HG03045 (cell line): Measurements from ENCODE around the gene NDUFS8.

Experiments used
- ATAC-seq: cut with Tn5 transposase; IDR thresholded peaks from one replicate; pipeline ENCODE4 v1.9.1; 2021; ENCODE audit warnings: mild to moderate bottlenecking, moderate library complexity; ENCODE audit not compliant: unreplicated experiment

The NDUFS8 gene

DNA sequence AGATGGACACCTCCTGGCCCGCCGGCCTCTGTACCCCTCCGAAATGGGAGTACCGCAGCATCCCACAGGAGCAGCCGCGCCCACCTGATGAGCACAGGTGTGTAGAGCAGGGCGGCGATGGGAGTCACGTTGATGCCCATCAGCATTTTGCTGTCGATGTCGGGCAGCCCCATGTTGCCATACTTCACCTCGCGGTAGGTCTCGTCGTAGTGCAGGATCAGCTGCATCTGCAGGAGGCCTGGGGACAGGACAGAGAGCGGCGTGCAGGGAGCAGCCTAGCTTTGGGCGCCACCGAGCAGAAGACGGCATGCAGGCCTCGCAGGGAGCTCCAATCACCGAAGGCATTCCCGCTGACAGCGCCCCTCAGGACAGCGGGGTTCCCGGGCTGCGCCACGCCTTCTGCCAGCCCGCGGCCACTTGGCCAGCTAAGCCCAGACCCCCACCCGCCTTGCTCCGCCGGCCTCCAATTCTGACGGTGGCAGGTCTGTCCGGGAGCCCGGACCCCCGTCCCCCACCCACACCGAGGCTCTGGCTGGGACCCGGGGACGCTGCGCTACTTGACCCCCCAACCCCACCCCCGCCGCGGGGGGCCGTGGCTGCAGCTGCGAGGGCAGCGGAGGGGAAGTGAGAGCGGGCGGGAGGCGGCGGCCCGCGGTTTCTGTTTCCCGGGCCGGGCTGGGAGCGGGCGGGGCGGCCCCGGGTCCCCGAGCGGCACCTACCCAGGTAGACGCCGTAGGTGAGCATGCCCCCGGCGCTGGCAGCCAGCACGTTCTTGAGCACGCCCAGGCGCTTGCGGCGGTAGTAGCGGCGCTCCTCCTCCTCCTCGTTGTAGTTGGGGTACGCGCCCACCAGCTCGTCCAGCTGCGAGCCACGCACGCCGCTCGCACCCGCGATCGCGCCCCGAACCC lies 27.3 kb upstream of the NDUFS8 start:
- peak; percentile 41 for ATAC-seq

DNA sequence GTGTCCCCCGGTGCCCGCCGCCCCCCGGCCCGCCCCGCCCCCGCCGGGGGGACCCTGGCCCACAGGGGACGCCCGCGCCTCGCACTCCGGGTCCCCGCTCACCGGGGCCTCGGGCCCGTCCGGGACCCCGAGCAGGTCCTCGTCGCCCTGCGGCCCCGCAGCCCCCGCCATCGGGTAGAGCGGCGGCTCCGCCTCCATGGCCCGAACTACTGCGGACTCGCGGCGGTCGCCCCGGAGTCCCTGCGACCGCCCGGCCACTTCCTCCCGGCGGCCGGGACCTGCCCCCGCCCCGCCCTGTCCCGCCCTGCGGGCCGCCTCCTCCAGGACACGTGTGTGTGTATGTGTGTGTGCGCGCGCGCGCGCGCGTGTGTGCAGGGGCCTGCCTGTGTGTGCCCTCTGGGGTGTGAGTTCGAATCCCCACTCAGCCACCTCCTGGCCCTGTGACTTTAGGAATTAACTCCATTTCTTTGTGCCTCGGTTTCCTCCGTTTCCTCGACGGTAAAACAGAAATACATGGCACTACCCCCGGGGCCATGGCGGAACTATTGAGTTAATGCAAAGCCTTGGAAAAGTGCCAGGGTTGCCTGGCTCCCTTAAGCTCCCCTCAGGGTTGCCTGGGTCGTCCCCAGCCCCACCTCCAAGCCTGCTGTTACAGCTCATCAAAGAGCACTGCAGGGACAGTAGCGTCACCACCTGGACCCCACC lies 26.5 kb upstream of the NDUFS8 start, which contains the start of gene UNC93B1:
Gene UNC93B1 (minus strand): TSS at position 252 of the 705 bp plus-strand sequence. CDS start 54 bp downstream, at position 198.
- ATAC-seq = peak; percentile 59

DNA sequence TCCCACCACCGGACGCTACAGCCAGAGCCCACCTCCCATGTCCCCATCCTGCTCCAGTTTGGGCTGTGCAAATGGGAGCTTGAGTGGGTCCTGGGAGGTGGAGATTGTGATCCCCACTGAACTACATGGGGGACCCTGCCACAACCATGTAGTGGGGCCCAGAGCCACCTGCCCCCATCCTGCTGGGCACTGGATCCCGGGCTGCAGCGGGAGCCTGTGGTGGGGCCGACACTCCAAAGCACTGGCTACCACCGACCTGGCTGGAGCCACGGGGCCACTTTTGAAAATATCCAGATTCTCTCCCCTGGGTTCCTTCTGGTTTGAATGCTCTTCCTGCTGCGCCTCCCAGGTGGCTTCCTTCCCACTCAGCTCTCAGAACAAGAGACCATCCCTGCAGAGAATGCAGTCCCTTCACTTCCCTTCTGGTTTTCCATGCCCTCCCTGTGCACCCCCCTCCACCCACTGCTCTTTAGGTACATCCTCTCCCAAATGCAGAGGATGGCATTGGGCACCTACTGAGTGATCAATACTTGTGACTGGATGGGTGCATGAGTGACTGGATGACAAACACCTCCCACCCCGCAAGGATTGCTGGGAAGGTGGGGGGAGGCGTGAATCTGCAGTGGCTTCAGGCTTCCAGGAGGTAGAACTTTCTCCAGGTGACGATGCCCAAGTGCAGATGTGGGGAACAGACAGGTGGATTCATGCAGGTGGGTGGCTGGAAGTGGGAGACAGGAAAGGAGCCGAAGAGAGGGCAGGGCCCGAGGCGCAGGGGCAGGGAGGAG lies 25.7 kb upstream of the NDUFS8 start:
- ATAC-seq = no peak

DNA sequence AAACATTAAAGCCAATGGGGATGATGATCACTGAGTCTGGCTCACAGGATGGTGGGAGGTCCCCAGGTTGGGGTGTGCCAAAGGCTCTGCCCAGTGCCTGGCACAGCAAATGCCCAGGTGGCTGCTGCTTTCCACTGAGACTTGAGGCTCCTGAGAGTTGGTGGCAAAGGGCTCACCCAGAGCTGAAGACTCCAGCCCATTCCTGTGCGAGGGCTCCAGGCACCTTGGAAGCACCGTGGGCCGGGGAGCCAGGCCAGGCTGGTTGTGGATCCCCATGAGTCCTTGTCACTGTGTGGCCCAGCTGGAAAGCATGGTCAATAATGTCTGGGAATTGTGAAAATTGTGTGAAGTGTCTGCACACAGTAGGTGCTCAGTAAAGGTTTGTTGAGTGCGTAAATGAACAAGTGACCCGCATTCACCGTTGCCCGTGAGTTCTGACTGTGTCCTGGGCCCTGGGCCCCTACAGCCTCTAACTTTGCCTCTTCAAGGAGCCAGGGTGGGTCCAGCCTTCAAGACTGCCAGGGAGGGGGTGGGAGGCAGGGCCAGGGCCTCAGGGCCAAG lies 23.8 kb upstream of the NDUFS8 start:
- ATAC-seq = no peak

DNA sequence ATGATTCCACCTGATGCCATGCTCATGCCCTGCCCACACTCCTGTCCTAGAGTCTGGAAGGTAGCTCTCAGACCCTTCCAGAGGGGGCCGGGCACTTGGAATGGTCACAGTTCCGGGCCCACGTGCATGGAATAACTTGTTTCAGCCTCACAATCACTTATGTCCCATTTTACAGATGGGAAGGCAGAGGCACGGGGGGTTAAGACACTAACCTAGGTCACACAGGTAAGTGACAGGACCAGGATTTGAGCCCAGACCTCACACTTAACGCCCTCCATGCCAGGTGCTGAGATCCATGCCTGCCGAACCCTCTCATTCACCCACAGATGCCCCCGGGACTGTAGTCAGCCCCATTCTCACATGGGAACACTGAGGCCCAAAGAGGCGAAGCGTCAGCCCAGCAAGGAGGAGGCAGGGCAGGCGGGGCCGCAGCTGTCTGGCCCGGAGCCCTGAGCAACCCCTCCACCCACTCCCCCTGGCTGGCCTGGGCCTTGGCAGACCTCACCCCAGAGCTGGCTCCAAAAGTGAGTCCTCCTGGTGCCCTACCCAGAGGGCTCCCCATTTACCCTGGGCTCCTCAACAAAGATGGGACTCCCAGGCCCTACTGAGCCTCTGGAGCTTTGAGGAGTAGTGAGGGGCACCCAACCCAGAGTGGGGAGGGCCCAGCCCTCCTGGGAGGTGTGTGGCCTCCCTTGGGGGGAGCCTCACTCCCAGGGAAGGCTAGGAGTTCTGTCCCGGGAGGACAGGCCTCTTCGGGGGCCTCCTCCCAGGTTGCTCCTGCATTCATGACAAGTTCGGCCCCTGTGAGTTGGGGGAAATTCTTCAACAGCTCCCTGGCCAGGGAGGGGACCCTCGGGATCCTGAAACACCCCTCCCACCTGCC lies 22.7 kb upstream of the NDUFS8 start:
- ATAC-seq = no peak

DNA sequence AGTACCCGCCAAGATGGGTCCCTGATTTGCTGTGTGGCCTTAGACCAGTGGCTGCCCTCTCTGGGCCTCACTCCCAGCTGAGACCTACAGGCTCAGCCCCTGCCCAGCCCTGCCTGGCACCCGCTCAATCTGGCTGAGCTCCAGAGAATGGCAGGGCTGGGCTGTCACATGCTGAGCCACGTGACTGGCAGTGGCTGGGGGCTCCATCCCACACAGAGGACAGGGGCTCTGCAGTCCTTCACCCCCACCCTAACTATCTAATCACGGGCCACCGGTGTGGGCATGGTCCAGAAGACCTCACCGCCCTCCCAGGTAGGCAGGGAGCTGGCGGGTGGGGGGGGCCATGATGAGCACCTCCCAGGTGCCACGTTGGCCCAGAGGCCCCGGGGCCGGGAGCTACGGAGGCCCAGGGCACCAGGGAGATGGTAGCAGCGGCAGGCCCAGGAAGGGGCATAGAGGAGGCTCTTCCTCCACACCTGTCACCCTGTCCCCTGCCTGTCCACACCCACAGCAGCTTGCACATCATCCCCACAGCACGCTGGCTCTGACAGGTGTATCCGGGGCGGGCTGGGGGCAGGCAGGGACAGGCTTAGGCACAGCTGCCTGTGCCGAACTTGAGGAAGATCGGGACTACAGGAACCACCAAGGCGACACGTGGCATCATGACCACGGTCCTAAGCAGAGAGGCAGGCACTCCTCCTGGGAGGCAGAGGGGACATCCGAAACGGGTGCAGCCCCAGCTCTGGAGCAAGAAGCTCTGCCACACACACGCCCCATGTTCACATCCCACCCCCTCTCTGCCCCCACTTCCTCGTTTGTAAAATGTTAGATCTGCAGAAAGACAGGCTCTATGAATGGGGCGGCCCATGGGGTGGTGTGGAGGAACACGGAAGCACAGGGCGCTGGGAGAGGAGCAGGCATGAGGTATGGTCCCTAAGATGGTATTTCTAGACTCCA lies 21.8 kb upstream of the NDUFS8 start:
- no peak for ATAC-seq

DNA sequence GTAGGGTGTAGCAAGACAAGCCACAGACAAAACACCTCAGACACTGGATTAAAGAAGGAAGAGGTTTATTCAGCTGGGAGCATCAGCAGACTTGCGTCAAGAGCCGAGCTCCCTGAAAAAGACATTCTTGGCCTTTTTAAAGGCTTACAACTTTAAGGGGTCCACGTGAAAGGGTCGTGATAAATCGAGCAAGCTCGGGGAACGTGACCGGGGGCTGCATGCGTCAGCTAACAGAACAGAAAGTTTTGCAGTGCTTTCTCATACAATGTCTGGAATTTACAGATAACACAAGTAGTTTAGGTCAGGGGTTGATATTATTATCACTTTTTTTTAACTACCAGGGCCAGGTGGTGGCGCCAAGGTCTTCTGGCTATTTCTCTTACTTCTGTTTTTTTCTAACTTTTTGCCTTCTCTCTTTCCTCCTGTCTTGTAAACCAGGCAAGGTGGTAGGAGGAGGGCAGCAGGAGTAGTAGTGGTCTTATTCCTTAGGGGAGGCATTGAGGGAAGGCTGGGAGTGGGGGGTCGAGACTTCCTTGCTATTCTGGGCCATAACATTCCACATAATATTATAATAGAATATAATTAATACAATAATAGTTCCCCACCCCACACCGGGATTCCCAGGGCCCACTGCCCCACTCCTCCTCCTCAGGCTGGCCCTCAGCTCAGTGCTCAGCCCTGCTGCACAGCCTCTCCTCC lies 20.9 kb upstream of the NDUFS8 start:
- ATAC-seq = no peak

DNA sequence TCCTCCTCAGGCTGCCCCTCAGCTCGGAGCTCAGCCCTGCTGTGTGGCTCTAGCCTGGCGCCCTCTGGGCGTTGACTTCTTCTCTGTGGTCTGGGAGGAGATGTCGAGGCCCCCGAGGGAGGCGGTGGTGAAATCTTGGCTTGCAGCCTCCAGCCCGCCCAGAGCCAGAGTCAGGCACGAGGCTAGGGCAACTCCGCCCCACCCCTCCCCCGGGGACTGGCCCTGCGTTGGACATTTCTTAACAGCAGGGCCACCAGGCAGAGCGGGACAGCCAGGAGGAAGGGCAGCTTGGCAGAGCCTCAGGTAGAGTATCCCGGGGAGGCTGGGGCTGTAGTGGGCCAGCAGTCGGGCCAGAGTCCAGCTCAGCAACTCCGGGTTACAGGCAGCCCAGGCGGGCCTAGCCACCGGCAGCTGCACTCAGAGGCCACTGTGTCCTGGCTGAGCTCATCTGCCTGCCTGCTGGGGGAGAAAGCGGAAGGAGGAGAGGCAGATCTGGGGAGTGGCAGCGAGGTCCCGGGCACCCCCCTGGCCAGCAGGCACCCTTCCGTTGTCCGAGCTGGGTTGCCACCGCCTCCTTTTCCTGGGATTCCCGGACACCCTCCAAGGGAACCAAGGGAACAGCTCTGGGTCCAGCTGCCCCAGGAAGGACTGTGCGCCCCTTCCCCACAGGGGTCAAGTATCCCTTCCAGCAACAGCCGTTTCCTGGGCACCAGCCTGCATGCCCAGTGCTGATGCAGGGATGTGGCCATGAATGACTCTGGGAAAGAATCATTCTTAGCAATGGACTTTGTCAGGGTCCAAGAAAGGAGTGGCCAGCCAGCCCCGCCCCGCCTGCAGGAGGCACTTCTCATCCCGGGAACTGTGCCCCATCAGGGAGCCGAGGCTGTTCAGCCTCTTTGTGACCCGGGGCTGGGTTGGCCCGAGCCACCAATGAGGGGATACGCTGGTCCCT lies 20.1 kb upstream of the NDUFS8 start, which contains the start of gene ALDH3B1:
Gene ALDH3B1 (plus strand): TSS at position 238 of the 952 bp plus-strand sequence. CDS start 4,971 bp downstream, outside the sequence.
- ATAC-seq = no peak

DNA sequence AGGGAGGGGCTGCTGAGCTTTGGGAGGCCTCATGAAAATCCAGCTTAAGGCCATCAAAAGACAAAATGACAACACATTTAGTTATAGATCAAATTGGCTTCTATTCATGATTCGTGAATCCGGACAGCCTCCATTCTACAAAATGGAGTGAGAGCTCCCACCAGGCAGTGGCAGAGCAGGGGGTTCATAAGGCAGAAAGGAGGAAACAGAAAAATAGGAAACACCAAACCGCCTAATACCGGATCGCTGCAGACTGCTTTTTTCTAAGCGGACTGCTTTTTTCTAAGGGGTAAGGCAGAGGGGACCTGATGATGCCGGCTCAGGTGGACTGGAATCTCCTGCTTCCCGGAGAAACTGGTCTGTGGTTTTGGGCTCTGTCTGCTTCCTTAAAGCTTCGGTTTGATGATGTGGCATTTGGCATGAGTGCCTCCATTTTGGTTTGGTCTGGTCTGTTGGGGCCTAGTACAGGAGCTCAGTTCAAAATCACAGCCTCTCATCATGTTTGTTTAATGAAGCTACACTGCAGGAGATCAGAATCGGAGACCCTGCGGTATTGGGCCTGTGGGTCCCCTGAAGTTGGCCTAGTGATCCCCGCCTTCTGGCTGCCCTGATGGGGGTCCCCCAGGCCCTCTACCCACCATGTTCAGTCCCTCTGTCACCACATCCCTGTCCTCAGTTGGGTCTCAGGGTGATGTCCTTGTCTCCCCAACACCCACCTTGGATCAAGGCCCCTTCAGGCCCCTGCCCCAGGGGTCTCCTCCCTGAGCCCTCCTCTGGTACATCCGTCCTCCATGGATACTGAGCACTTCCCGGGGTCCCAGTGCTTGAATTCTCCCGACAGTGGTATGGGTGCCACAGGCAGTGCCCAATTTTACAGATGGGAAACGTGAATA lies 19.2 kb upstream of the NDUFS8 start:
- no peak for ATAC-seq

DNA sequence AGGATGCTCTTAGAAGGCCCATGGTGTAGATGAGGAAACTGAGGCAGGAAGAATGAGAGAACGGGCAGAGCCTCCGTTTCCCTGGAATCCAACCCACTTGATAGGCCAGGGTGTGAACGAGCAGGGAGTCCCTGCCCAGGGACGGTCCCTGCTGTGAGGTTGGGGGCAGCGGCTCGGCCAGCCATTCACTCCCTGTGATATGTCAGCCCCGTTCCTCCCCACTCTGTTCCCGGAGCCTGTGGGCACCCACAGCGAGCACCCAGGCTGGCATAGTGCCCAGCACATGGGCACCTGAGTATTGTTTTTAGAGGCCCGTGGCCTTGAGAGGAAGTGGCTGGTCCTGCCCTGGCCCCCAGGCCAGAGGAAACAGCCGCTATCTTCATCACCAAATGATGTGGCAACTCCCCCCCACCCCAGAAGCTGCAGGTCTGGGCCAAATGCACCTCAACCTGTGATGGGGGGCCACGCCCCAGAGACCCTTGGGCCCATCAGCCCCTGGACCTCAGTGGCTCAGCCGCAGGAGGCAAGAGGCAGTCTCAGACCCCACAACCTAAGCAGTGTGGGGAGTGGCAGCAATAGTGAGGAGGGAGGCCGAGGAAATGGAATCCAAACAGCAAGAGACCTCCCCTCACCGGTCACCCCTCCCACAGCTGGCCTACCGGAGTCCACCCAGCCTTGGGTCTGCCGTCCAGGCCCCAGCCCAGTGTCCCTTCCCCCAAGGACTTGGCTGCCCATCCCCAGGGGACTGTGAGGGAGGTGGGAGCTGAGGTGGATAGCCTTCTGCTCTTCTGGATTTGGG lies 18.2 kb upstream of the NDUFS8 start:
- ATAC-seq = no peak

DNA sequence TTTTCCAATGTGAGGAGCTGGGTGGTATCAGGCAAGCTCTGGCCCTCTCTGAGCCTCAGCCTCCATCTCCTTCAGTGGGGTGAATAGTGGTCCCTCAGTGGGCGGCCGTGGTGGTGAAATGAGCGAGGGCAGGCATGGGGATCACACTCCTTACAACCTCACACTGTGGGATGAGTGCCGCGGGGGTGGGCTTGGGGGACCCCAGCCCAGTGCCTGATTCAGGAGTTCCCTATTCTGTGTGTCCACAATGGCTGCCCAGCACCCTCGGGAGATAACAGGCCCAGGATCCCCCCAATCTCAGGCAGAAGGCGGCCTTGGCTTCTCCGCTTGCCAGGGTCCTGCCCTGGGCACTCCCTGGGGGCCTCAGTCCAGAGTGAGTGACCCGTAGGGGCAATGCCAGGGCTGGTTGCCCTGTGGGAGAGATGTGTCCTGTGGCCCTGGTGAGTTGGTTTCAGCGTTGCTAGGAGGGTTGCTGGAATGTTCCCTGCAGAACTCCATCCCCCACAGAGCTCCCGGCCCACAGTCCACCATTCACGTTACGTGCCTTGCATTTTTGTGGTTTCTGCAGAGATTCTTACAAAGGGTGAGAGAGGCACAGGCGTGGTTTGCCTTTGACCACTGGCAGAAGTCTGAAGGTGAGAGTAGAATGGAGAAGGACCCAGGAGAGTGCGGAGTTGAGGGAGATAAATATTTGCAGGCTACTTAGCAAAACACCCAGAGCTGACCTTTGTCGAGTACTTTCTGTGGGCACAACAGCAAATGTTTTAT lies 17.5 kb upstream of the NDUFS8 start:
- no peak for ATAC-seq

DNA sequence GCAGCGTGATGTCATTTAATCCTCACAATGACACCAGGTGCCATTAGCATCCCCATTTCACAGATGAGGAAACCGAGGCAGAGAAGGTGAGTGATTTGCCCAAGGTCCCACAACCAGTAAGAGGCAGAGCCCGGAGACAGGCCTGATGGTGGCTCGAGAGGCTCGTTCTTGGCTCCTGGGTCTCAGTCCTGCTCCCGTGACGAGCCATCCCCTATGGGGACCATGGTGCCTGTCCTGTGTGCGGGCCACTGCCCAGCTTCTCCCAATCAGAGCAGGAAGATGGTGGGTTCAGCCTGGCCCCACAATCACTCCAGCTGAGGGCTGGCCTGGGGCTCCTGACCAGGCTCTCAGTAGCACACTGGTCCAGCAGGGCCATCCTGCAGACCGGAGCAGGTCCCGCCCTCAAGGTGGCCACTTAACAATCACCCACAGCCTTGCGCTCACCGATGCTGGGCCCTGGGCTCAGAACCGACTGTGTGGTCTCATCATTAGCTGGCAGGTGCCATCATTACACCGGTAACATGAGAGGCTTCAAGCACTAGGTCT lies 16.8 kb upstream of the NDUFS8 start:
- no peak for ATAC-seq

DNA sequence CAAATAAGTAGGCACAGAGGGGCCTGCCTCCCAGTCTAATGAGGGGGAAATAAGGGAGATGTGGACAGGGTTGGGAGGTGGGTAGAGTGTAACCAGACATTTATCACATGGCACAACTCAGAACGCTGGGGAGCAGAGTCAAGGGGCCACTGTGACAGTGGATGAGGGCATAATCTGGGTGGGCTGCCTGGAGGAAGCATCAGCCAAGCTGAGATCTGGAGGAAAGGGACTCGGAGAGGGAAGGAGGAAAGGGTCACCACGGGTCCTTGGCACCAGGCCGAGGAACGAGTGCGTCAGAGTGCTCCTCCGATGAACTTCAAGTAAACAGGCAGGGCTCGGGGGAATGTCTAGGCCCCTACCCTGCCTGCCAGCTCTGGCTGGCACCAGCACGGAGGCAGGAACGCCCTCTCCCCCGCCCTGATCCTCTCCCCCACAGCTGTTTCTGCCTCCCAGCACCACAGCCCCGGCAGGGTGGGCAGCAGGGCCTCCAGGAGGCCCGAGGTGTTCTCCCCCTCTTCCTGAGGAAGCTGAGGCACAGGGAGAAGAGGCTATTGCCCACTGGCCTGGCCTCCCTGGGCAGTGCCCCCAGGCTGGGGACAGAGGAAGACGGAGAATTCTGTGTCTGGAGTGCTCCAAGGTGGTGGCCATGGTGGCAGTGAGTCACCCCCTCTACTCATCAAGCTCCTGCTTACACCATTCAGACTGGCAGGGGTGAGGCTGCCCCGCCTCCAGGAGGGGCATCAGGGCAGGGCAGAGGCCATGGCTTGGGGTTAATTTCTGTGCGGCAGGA lies 16.1 kb upstream of the NDUFS8 start:
- ATAC-seq = no peak
